ENCODE results near the gene MAN2B1.

Gene MAN2B1

DNA sequence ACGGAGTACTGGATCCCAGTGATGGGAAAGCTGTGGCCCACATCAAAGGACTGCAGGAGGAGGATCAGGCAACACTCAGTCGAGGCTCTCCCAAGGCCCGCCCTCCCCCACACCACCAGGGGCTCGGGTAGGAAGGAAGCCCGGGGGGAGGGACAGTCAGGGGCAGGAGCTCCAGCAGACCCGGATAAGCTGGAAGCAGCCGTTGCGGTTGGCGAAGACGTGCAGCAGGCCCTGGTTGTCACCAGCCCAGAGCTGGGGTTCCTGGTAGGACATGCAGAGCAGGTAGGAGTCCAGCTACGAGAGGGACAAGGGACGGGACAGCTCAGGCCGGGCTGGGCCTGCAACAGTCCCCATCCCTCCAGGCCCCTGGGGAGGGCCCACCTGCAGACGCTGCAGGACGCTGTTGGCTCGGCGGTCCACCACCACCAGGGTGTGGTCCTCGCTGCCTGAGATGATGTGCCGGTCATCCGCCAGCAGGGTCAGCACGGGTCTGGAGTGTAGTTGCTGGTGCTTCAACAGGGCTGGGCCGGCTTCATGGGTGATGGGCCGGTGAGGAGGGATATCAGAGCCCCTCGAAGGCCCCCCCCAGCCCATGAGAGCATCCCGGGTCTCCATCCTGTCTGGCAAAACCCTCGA lies 23.2 kb upstream of the MAN2B1 start:
- H4K20me1 ChIP-seq (ENCODE audit: insufficient read depth, low read length) = no peaks in the 10 kb centered on the region
- H3K9ac ChIP-seq (ENCODE audit: low read length) = no peak overlapping the region

DNA sequence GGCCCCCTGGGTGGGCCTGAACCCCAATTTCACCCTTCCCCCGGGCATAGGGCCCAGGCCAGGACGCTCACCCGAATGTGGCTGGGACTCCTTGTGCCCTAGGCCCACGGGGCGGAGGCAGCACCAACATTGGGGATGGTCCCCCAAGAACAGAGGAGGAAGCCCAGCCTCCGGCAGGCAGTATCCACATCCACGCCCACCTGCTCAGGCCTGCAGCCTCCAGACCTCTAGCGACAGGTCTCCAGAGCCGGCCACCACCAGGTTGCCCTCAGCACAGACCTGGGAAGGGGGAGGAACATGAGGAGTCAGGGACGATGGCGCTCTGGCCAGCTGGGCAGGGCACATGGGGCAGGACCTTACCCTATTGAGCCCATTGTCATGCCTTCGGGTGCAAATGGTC lies 22.5 kb upstream of the MAN2B1 start:
- Histone ChIP-seq H2AFZ (ENCODE audit: low read length) (no peak overlapping the region), H3K4me3 (ENCODE audit: low read length) (no peak overlapping the region), H3K36me3 (replicated peaks; ENCODE audit: insufficient read depth, low read length) (no peaks in the 10 kb centered on the region), H3K27ac (ENCODE audit: low read length) (no peak overlapping the region), H3K79me2 (ENCODE audit: low read length) (no peaks in the 10 kb centered on the region), H3K27me3 (replicated peaks; ENCODE audit: insufficient read depth, low read length) (no peaks in the 10 kb centered on the region), H3K9me2 (replicated peaks; ENCODE audit: insufficient read depth, low read length) (no peaks in the 10 kb centered on the region), H3K4me1 (ENCODE audit: low read length) (no peaks in the 10 kb centered on the region), H3K4me2 (ENCODE audit: low read depth, low read length) (no peak overlapping the region), H3F3A (ENCODE audit: insufficient read depth, low read length) (no peaks in the 10 kb centered on the region), H3K9ac (ENCODE audit: low read length) (no peak overlapping the region), H3K9me3 (replicated peaks; ENCODE audit: insufficient read depth, low read length) (no peaks in the 10 kb centered on the region), H4K20me1 (ENCODE audit: insufficient read depth, low read length) (no peaks in the 10 kb centered on the region)
- no peak for TF ChIP-seq EZH2 (optimal IDR thresholded peaks at IDR 0.05; ENCODE audit: low read depth, low read length)
- TF ChIP-seq, protein P1, sequence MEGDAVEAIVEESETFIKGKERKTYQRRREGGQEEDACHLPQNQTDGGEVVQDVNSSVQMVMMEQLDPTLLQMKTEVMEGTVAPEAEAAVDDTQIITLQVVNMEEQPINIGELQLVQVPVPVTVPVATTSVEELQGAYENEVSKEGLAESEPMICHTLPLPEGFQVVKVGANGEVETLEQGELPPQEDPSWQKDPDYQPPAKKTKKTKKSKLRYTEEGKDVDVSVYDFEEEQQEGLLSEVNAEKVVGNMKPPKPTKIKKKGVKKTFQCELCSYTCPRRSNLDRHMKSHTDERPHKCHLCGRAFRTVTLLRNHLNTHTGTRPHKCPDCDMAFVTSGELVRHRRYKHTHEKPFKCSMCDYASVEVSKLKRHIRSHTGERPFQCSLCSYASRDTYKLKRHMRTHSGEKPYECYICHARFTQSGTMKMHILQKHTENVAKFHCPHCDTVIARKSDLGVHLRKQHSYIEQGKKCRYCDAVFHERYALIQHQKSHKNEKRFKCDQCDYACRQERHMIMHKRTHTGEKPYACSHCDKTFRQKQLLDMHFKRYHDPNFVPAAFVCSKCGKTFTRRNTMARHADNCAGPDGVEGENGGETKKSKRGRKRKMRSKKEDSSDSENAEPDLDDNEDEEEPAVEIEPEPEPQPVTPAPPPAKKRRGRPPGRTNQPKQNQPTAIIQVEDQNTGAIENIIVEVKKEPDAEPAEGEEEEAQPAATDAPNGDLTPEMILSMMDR (IDR thresholded peaks at IDR 0.05; ENCODE audit: low read length) = no peak
- TF ChIP-seq EZH2phosphoT487 (IDR thresholded peaks at IDR 0.05; ENCODE audit: low read length) = no peak
- DNase-seq = no peak

More for the DNA sequence above, 23.2 kb upstream of the MAN2B1 start:
- Histone ChIP-seq H2AFZ (ENCODE audit: low read length) (no peak overlapping the region), H3K9me3 (replicated peaks; ENCODE audit: insufficient read depth, low read length) (no peaks in the 10 kb centered on the region), H3K79me2 (ENCODE audit: low read length) (no peaks in the 10 kb centered on the region), H3K27me3 (replicated peaks; ENCODE audit: insufficient read depth, low read length) (no peaks in the 10 kb centered on the region), H3K4me3 (ENCODE audit: low read length) (no peak overlapping the region), H3K27ac (ENCODE audit: low read length) (no peak overlapping the region), H3K4me1 (ENCODE audit: low read length) (no peaks in the 10 kb centered on the region), H3F3A (ENCODE audit: insufficient read depth, low read length) (no peaks in the 10 kb centered on the region), H3K4me2 (ENCODE audit: low read depth, low read length) (no peak overlapping the region), H3K9me2 (replicated peaks; ENCODE audit: insufficient read depth, low read length) (no peaks in the 10 kb centered on the region), H3K36me3 (replicated peaks; ENCODE audit: insufficient read depth, low read length) (no peaks in the 10 kb centered on the region)
- TF ChIP-seq EZH2 (optimal IDR thresholded peaks at IDR 0.05; ENCODE audit: low read depth, low read length) = no peak
- TF ChIP-seq, protein P1 (IDR thresholded peaks at IDR 0.05; ENCODE audit: low read length) = no peak
- no peak for TF ChIP-seq EZH2phosphoT487 (IDR thresholded peaks at IDR 0.05; ENCODE audit: low read length)
- DNase-seq = no peak

DNA sequence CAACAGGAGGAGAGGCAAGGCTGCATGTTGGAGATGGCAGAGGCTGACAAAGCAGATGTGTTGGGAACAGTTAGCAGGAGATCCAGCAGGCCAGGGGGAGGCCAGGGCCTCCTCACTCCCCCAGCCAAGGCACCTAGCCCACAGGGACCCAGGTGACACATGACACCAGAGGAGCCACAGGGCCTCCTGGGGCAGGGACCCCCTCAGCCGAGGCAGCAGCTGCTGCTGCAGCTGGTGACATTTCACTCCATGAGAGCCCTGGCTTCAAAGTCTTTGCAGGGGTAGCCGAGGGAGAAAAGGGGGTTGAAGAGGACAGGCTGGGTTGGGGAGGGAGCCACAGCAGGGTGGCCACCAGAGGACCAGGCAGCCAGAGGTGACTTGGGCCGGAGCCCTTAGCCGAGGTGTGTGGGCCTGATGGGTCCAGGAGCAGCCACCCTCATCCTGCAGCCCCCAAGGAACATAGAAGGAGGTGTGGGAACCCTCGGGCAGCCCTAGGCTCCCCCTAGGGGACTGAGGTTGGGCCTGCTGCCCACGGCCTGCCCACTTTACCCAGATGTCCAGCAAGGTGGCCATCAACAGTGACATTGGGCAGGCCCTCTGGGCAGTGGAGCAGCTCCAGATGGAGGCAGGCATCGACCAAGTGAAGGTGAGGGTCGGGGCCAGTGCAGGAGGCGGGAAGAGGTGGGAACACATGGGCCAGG lies 21.1 kb upstream of the MAN2B1 start, which contains the start of gene GNG14:
Gene GNG14, plus strand, starts transcription at position 503 of the 701 bp plus-strand sequence. Its CDS starts 51 bp downstream, at position 554.
- Histone ChIP-seq H3K27me3 (replicated peaks; ENCODE audit: insufficient read depth, low read length) (no peaks in the 10 kb centered on the region), H3K27ac (ENCODE audit: low read length) (no peak within 1 kb of the TSS), H3K4me2 (ENCODE audit: low read depth, low read length) (no peak within 1 kb of the TSS), H3K4me1 (ENCODE audit: low read length) (no peaks in the 10 kb centered on the region), H3K36me3 (replicated peaks; ENCODE audit: insufficient read depth, low read length) (no peaks in the 10 kb centered on the region), H3K79me2 (ENCODE audit: low read length) (no peaks in the 10 kb centered on the region), H2AFZ (ENCODE audit: low read length) (no peak within 1 kb of the TSS), H3K9me3 (replicated peaks; ENCODE audit: insufficient read depth, low read length) (no peaks in the 10 kb centered on the region), H4K20me1 (ENCODE audit: insufficient read depth, low read length) (no peaks in the 10 kb centered on the region), H3K4me3 (ENCODE audit: low read length) (no peak within 1 kb of the TSS), H3K9ac (ENCODE audit: low read length) (no peak within 1 kb of the TSS), H3F3A (ENCODE audit: insufficient read depth, low read length) (no peaks in the 10 kb centered on the region), H3K9me2 (replicated peaks; ENCODE audit: insufficient read depth, low read length) (no peaks in the 10 kb centered on the region)
- TF ChIP-seq, protein P1 (IDR thresholded peaks at IDR 0.05; ENCODE audit: low read length) = no peak
- TF ChIP-seq EZH2phosphoT487 (IDR thresholded peaks at IDR 0.05; ENCODE audit: low read length) (no peak), EZH2 (optimal IDR thresholded peaks at IDR 0.05; ENCODE audit: low read depth, low read length) (no peak)
- DNase-seq = no peak

Measured in MM.1S (cell line).